ENCODE data around the gene COX19. TPM values are rescaled to one million over a fixed set of nuclear protein-coding genes. Genes with fewer than 3 reads are reported as not detected.

Gene COX19
- polyA plus RNA-seq, 1 donor from 2014 or later = 16.0 TPM

DNA sequence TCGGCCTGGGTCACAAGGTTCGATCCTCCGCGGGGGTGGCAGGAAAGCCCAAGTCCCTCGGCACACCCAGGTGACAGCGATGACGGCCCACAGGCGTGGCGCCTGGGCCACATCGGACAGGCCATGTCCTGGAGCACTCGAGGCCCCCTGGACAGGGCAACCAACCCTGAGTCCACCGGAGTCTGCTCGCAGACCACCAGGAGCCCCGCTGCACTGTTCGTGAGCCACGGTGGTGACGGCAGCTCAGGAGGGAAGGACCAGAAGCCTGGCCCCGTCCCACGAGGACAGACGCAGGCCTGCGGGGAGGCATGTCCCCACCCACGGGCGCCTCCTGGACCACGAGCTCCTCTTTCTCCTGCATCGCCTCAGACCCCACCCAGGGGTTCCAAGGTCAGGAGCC lies 46.6 kb upstream of the COX19 start:
- H2AFZ ChIP-seq (ENCODE audit: low read depth, low read length) = no peak overlapping the region
- H3K27ac ChIP-seq (ENCODE audit: low read length) = no peak overlapping the region
- peaks cover 20% of the 10 kb centered on the region for H4K20me1 ChIP-seq (ENCODE audit: insufficient read depth)
- H3K9ac ChIP-seq (ENCODE audit: low read length) = no peak overlapping the region
- H3K27me3 ChIP-seq (ENCODE audit: insufficient read depth, low read depth, low read length) = no peaks in the 10 kb centered on the region
- no peak overlapping the region for H3K4me2 ChIP-seq (ENCODE audit: low read length)
- H3K79me2 ChIP-seq (replicated peaks; ENCODE audit: insufficient read depth, low read length) = peaks cover 37% of the 10 kb centered on the region
- H3K9me3 ChIP-seq (ENCODE audit: low read length) = peaks cover 14% of the 10 kb centered on the region
- H3K4me3 ChIP-seq (ENCODE audit: low read length) = no peak overlapping the region
- peaks cover 23% of the 10 kb centered on the region for H3K36me3 ChIP-seq (ENCODE audit: insufficient read depth, low read length)
- no peak for TF ChIP-seq POLR2AphosphoS5 (IDR thresholded peaks at IDR 0.05)
- TF ChIP-seq, protein P1, sequence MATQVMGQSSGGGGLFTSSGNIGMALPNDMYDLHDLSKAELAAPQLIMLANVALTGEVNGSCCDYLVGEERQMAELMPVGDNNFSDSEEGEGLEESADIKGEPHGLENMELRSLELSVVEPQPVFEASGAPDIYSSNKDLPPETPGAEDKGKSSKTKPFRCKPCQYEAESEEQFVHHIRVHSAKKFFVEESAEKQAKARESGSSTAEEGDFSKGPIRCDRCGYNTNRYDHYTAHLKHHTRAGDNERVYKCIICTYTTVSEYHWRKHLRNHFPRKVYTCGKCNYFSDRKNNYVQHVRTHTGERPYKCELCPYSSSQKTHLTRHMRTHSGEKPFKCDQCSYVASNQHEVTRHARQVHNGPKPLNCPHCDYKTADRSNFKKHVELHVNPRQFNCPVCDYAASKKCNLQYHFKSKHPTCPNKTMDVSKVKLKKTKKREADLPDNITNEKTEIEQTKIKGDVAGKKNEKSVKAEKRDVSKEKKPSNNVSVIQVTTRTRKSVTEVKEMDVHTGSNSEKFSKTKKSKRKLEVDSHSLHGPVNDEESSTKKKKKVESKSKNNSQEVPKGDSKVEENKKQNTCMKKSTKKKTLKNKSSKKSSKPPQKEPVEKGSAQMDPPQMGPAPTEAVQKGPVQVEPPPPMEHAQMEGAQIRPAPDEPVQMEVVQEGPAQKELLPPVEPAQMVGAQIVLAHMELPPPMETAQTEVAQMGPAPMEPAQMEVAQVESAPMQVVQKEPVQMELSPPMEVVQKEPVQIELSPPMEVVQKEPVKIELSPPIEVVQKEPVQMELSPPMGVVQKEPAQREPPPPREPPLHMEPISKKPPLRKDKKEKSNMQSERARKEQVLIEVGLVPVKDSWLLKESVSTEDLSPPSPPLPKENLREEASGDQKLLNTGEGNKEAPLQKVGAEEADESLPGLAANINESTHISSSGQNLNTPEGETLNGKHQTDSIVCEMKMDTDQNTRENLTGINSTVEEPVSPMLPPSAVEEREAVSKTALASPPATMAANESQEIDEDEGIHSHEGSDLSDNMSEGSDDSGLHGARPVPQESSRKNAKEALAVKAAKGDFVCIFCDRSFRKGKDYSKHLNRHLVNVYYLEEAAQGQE (IDR thresholded peaks at IDR 0.05; ENCODE audit: borderline replicate concordance) = no peak
- no peak for TF ChIP-seq SMC3 (conservative IDR thresholded peaks at IDR 0.05; ENCODE audit: poor library complexity)
- no peak for TF ChIP-seq EZH2 (IDR thresholded peaks at IDR 0.05; ENCODE audit: borderline replicate concordance, insufficient read depth, low read length, poor library complexity, severe bottlenecking)
- no peak for TF ChIP-seq EP300 (conservative IDR thresholded peaks at IDR 0.05; ENCODE audit: poor library complexity, severe bottlenecking)
- no peak for TF ChIP-seq TAF1 (IDR thresholded peaks at IDR 0.05; ENCODE audit: low read depth)
- TF ChIP-seq RAD21 (conservative IDR thresholded peaks at IDR 0.05) = no peak
- TF ChIP-seq, protein P2, sequence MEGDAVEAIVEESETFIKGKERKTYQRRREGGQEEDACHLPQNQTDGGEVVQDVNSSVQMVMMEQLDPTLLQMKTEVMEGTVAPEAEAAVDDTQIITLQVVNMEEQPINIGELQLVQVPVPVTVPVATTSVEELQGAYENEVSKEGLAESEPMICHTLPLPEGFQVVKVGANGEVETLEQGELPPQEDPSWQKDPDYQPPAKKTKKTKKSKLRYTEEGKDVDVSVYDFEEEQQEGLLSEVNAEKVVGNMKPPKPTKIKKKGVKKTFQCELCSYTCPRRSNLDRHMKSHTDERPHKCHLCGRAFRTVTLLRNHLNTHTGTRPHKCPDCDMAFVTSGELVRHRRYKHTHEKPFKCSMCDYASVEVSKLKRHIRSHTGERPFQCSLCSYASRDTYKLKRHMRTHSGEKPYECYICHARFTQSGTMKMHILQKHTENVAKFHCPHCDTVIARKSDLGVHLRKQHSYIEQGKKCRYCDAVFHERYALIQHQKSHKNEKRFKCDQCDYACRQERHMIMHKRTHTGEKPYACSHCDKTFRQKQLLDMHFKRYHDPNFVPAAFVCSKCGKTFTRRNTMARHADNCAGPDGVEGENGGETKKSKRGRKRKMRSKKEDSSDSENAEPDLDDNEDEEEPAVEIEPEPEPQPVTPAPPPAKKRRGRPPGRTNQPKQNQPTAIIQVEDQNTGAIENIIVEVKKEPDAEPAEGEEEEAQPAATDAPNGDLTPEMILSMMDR (IDR thresholded peaks at IDR 0.05; ENCODE audit: poor library complexity, severe bottlenecking) = no peak
- no peak for TF ChIP-seq MXI1 (conservative IDR thresholded peaks at IDR 0.05; ENCODE audit: poor library complexity, severe bottlenecking)
- H3K9me2 ChIP-seq (ENCODE audit: insufficient read depth, low read length) = no peaks in the 10 kb centered on the region
- no peaks in the 10 kb centered on the region for H3F3A ChIP-seq (ENCODE audit: insufficient read depth, low read length, poor library complexity, severe bottlenecking)

DNA sequence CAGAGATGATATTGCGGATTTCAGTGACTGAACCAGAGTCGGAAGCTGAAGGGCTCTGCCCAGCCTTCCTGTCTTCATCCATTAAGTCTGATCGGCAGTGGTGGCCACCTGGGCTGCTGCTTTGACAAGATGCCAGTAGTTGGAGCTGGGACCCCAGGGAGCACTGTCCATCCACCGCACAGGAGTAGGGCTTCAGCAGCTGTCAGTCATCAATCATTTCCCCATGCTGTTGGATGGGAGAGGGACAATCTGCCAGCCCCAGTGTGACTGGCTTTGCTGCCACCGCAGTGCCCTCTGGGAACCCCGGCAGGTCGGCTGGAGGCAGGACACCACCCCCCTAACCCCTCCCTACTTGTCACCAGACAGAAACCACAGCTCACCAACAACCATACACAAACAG lies 46.0 kb upstream of the COX19 start:
- H3F3A ChIP-seq (ENCODE audit: insufficient read depth, low read length, poor library complexity, severe bottlenecking) = no peaks in the 10 kb centered on the region
- H4K20me1 ChIP-seq (ENCODE audit: insufficient read depth) = peaks cover 20% of the 10 kb centered on the region
- peaks cover 19% of the 10 kb centered on the region for H3K36me3 ChIP-seq (ENCODE audit: insufficient read depth, low read length)

More for the DNA sequence above, 46.0 kb upstream of the COX19 start:
- no peak overlapping the region for H3K4me3 ChIP-seq (ENCODE audit: low read length)
- no peak overlapping the region for H3K27ac ChIP-seq (ENCODE audit: low read length)
- H2AFZ ChIP-seq (ENCODE audit: low read depth, low read length) = no peak overlapping the region
- no peaks in the 10 kb centered on the region for H3K9me2 ChIP-seq (ENCODE audit: insufficient read depth, low read length)
- peaks cover 31% of the 10 kb centered on the region for H3K79me2 ChIP-seq (replicated peaks; ENCODE audit: insufficient read depth, low read length)
- TF ChIP-seq EP300 (conservative IDR thresholded peaks at IDR 0.05; ENCODE audit: poor library complexity, severe bottlenecking) = no peak
- no peak for TF ChIP-seq TAF1 (IDR thresholded peaks at IDR 0.05; ENCODE audit: low read depth)
- no peak for TF ChIP-seq SMC3 (conservative IDR thresholded peaks at IDR 0.05; ENCODE audit: poor library complexity)
- TF ChIP-seq, protein P2 (IDR thresholded peaks at IDR 0.05; ENCODE audit: poor library complexity, severe bottlenecking) = no peak
- no peak for TF ChIP-seq RAD21 (conservative IDR thresholded peaks at IDR 0.05)
- TF ChIP-seq MXI1 (conservative IDR thresholded peaks at IDR 0.05; ENCODE audit: poor library complexity, severe bottlenecking) = no peak
- no peak for TF ChIP-seq EZH2 (IDR thresholded peaks at IDR 0.05; ENCODE audit: borderline replicate concordance, insufficient read depth, low read length, poor library complexity, severe bottlenecking)
- no peak for TF ChIP-seq POLR2AphosphoS5 (IDR thresholded peaks at IDR 0.05)
- TF ChIP-seq, protein P1 (IDR thresholded peaks at IDR 0.05; ENCODE audit: borderline replicate concordance) = no peak
- H3K27me3 ChIP-seq (ENCODE audit: insufficient read depth, low read depth, low read length) = no peaks in the 10 kb centered on the region
- H3K4me2 ChIP-seq (ENCODE audit: low read length) = no peak overlapping the region
- peaks cover 14% of the 10 kb centered on the region for H3K9me3 ChIP-seq (ENCODE audit: low read length)
- no peak overlapping the region for H3K9ac ChIP-seq (ENCODE audit: low read length)

All from neural cell (in vitro differentiated cells).